ENCODE measurements around the gene PLCH1. TPM values are rescaled to one million over a fixed set of nuclear protein-coding genes. Genes with fewer than 3 reads are reported as not detected.

Gene PLCH1
- total and polyA plus RNA-seq, 2 of the 13 experiments (the other 11 are each of a cell fraction or from before 2014, with no cell fraction given), result 2.0 to 3.0 TPM

DNA sequence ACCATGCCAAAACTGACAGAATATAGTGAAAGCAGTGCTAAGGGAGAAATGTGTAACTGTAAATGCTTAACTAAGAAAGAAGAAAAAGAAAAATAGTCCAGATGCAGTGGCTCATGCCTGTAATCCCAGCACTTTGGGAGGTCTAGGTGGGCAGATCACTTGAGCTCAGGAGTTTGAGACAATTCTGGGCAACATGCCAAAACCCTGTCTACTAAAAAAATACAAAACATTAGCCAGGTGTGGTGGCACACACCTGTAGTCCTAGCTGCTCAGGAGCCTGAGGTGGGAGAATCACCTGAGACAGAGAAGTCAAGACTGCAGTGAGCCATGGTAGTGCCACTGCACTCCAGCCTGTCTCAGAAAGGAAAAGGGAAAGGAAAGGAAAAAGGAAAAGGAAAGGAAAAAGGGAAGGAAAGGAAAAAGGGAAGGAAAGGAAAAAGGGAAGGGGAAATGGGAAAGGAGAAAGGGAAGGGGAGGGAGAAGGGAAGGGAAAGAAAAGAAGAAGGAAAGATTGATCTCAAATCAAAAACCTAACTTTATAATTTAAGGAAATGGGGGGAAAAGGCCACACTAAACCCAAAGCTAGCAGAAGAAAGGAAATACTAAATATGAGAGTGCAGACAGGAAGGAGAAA, 40.9 kb upstream of the PLCH1 start:
- no TSS peak for BruUV-seq (replicated peaks)
- no peak overlapping the region for H3K4me3 ChIP-seq (replicated peaks in 1 of 3; ENCODE audit: insufficient read depth in 1 of 3, low read depth in 2 of 3, low read length in 3 of 3)
- H3K27me3 ChIP-seq (ENCODE audit: control insufficient read depth in 1 of 2, insufficient read depth in 2 of 2, low read length in 2 of 2), result no peaks in the 10 kb centered on the region
- H3K79me2 ChIP-seq (ENCODE audit: insufficient read depth, low read length), result no peaks in the 10 kb centered on the region
- POLR2A ChIA-PET, result interaction anchor here (1.0 kb wide), 1 partner anchor 20 kb away, joined by 3 read pairs; no protein-coding TSS in a partner anchor
- H3K9ac ChIP-seq (ENCODE audit: insufficient read depth, low read depth, low read length), result no peak overlapping the region
- intact Hi-C loops (cut with micrococcal nuclease; ENCODE audit: unreplicated experiment), result no loop called here
- in situ Hi-C loops (cut with HindIII; ENCODE audit: extremely low pct_ligation_motif_present, low pct_unique_long_range_greater_than_20kb), result no loop called here
- H3K36me3 ChIP-seq (replicated peaks in 1 of 2; ENCODE audit: control insufficient read depth in 1 of 2, insufficient read depth in 2 of 2, low read length in 2 of 2), result no peaks in the 10 kb centered on the region
- H3K4me1 ChIP-seq (ENCODE audit: insufficient read depth, low read length), result no peaks in the 10 kb centered on the region
- FAIRE-seq (no peak), ATAC-seq (no peak), DNase-seq (ENCODE audit: low spot score) (no peak)
- no peak overlapping the region for H2AFZ ChIP-seq (ENCODE audit: low read length)
- no peak overlapping the region for H3K27ac ChIP-seq (ENCODE audit: extremely low read length, insufficient read depth, low read length)
- no peak overlapping the region for H3K4me2 ChIP-seq (ENCODE audit: low read depth, low read length)
- H3K9me3 ChIP-seq (ENCODE audit: low read length), result no peaks in the 10 kb centered on the region
- no peaks in the 10 kb centered on the region; the same call in 1 of the 2 replicates for H4K20me1 ChIP-seq (ENCODE audit: insufficient read depth, low read length)
- TF ChIP-seq, protein P1, sequence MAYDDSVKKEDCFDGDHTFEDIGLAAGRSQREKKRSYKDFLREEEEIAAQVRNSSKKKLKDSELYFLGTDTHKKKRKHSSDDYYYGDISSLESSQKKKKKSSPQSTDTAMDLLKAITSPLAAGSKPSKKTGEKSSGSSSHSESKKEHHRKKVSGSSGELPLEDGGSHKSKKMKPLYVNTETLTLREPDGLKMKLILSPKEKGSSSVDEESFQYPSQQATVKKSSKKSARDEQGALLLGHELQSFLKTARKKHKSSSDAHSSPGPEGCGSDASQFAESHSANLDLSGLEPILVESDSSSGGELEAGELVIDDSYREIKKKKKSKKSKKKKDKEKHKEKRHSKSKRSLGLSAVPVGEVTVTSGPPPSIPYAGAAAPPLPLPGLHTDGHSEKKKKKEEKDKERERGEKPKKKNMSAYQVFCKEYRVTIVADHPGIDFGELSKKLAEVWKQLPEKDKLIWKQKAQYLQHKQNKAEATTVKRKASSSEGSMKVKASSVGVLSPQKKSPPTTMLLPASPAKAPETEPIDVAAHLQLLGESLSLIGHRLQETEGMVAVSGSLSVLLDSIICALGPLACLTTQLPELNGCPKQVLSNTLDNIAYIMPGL (CRISPR knock-in tag; IDR thresholded peaks at IDR 0.05; ENCODE audit: borderline replicate concordance in 1 of 2, low read depth in 1 of 2), result no peak
- TF ChIP-seq, protein P2, sequence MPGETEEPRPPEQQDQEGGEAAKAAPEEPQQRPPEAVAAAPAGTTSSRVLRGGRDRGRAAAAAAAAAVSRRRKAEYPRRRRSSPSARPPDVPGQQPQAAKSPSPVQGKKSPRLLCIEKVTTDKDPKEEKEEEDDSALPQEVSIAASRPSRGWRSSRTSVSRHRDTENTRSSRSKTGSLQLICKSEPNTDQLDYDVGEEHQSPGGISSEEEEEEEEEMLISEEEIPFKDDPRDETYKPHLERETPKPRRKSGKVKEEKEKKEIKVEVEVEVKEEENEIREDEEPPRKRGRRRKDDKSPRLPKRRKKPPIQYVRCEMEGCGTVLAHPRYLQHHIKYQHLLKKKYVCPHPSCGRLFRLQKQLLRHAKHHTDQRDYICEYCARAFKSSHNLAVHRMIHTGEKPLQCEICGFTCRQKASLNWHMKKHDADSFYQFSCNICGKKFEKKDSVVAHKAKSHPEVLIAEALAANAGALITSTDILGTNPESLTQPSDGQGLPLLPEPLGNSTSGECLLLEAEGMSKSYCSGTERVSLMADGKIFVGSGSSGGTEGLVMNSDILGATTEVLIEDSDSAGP (CRISPR knock-in tag; IDR thresholded peaks at IDR 0.05; ENCODE audit: borderline replicate concordance), result no peak
- TF ChIP-seq ZMAT3 (CRISPR knock-in tag; conservative IDR thresholded peaks at IDR 0.05) (no peak), SNAPC2 (CRISPR knock-in tag; IDR thresholded peaks at IDR 0.05) (no peak), ZNF180 (CRISPR knock-in tag; IDR thresholded peaks at IDR 0.05; ENCODE audit: borderline replicate concordance, low read depth) (no peak), ZFP90 (CRISPR knock-in tag; IDR thresholded peaks at IDR 0.05; ENCODE audit: borderline replicate concordance) (no peak), SSRP1 (CRISPR knock-in tag; IDR thresholded peaks at IDR 0.05) (no peak)
- CTCF ChIA-PET (ENCODE audit: low intra/inter-chr PET ratio, low total read pairs), result no interaction called here

Data from HepG2 (cell line).